HepG2 (cell line): Measurements from ENCODE around the gene NKD1. TPM values are rescaled to one million over a fixed set of nuclear protein-coding genes. Genes with fewer than 3 reads are reported as not detected.

Experiments used
- CCAR2 ChIP-seq: fragments of 200-400 bp; formaldehyde crosslinking; optimal IDR thresholded peaks from 2 replicates; pipeline ENCODE3; 2018; ENCODE audit warnings: low read depth, mild to moderate bottlenecking, low read length, moderate library complexity
- DR1 ChIP-seq: sonication (generic); formaldehyde crosslinking; IDR thresholded peaks from 2 replicates; pipeline ENCODE4 v1.8.0; 2021; ENCODE audit warnings: mild to moderate bottlenecking, missing genetic modification reagents, inconsistent platforms
- FIP1L1 ChIP-seq: fragments of 200-400 bp; formaldehyde crosslinking; IDR thresholded peaks from 2 replicates; pipeline ENCODE4 v1.6.1; 2018; ENCODE audit warnings: low read depth, mild to moderate bottlenecking, low read length, moderate library complexity, borderline replicate concordance; ENCODE audit not compliant: insufficient read depth
- FOXK1 ChIP-seq: sonication (generic); formaldehyde crosslinking; IDR thresholded peaks from 2 replicates; pipeline ENCODE4 v1.4.0; 2020; ENCODE audit warnings: low read depth, missing genetic modification reagents, borderline replicate concordance
- GTF2F1 ChIP-seq: fragments of 150-350 bp; IDR thresholded peaks from 2 replicates; pipeline ENCODE4 v1.6.1; 2014; ENCODE audit warnings: low read length
- NAIF1 ChIP-seq: sonication (generic); formaldehyde crosslinking; IDR thresholded peaks from 2 replicates; pipeline ENCODE4 v1.5.0; 2020; ENCODE audit warnings: mild to moderate bottlenecking, missing genetic modification reagents, borderline replicate concordance
- PLSCR1 ChIP-seq: sonication (generic); formaldehyde crosslinking; IDR thresholded peaks from 2 replicates; pipeline ENCODE4 v1.5.0; 2020; ENCODE audit warnings: missing genetic modification reagents, mild to moderate bottlenecking, borderline replicate concordance
- POLR2AphosphoS2 ChIP-seq: IDR thresholded peaks from 2 replicates; pipeline ENCODE4 v1.6.1; 2011; ENCODE audit warnings: low read depth, low read length, improper control_type of control experiment
- POLR2AphosphoS5 ChIP-seq: IDR thresholded peaks from 2 replicates; pipeline ENCODE4 v1.6.1; 2012; ENCODE audit warnings: low read depth, low read length
- RCOR2 ChIP-seq: IDR thresholded peaks from 2 replicates; pipeline ENCODE4 v1.6.1; 2016; ENCODE audit warnings: missing biosample characterization, missing genetic modification reagents
- REST ChIP-seq, 2 experiments: IDR thresholded peaks; 2 replicates each; pipeline ENCODE4 v1.6.1; 2011 to 2012; ENCODE audit warnings: low read length in 2 of 2, borderline replicate concordance in 1 of 2, low read depth in 1 of 2, mild to moderate bottlenecking in 1 of 2, moderate library complexity in 1 of 2
- SMC3 ChIP-seq: IDR thresholded peaks from 2 replicates; pipeline ENCODE4 v1.6.1; 2011; ENCODE audit warnings: low read length, improper control_type of control experiment
- SUZ12 ChIP-seq: fragments of 150-350 bp; IDR thresholded peaks from 2 replicates; pipeline ENCODE4 v1.6.1; 2014; ENCODE audit warnings: low read depth, low read length
- ZMYM3 ChIP-seq: sonication (generic); formaldehyde crosslinking; IDR thresholded peaks from 2 replicates; pipeline ENCODE4 v1.5.1; 2020; ENCODE audit warnings: mild to moderate bottlenecking, missing genetic modification reagents
- ZNF737 ChIP-seq: sonication (generic); formaldehyde crosslinking; IDR thresholded peaks from 2 replicates; pipeline ENCODE4 v1.5.0; 2020; ENCODE audit warnings: missing genetic modification reagents, mild to moderate bottlenecking, borderline replicate concordance
- ZNF768 ChIP-seq: sonication (generic); formaldehyde crosslinking; IDR thresholded peaks from 2 replicates; pipeline ENCODE4 v1.4.0; 2020; ENCODE audit warnings: missing genetic modification reagents
- ZNF891 ChIP-seq: sonication (generic); formaldehyde crosslinking; IDR thresholded peaks from 2 replicates; pipeline ENCODE4 v1.5.0; 2020; ENCODE audit warnings: mild to moderate bottlenecking, missing genetic modification reagents
- ZSCAN30 ChIP-seq: sonication (generic); formaldehyde crosslinking; IDR thresholded peaks from 2 replicates; pipeline ENCODE4 v1.5.0; 2020; ENCODE audit warnings: mild to moderate bottlenecking, missing genetic modification reagents
- polyA plus RNA-seq, 8 experiments: library from polyadenylated mRNA; depleted of rRNA in 3 of 8; stranded (reverse) in 7 of 8; unstranded in 1 of 8; fragments of >200 nt; fragmentation: Illumina TruSeq in 4 of 8; extraction: Trizol in 4 of 8; gene quantifications; 2 replicates each; pipeline versions ENCODE4 v1.2.1 to v1.2.3, GENCODE V29; 2011 to 2016; ENCODE audit warnings: low read depth in 4 of 8, missing spikeins in 1 of 8, mixed read lengths in 1 of 8; ENCODE audit not compliant: insufficient read depth in 1 of 8
- total RNA-seq, 5 experiments: library from RNA; depleted of rRNA; stranded (reverse); fragments of >200 nt; fragmentation: Illumina TruSeq; extraction: Trizol; gene quantifications; 2 replicates each; pipeline ENCODE4 v1.2.3, GENCODE V29; 2016; ENCODE audit warnings: low read depth in 1 of 5
- TF ChIP-seq, protein P1 (sequence below): sonication (generic); formaldehyde crosslinking; IDR thresholded peaks from 2 replicates; pipeline ENCODE4 v1.4.0; 2020; ENCODE audit warnings: missing genetic modification reagents, borderline replicate concordance
- TF ChIP-seq, protein P2 (sequence below), 2 experiments: fragments of 450-650 bp in 1 of 2; sonication (generic) in 1 of 2; formaldehyde crosslinking; IDR thresholded peaks; 2 replicates each; pipeline versions ENCODE4 v1.5.0 to v1.8.0; 2020 to 2022; ENCODE audit warnings: mild to moderate bottlenecking in 1 of 2, missing genetic modification reagents in 1 of 2
- TF ChIP-seq, protein P3 (sequence below): sonication (generic); formaldehyde crosslinking; IDR thresholded peaks from 2 replicates; pipeline ENCODE4 v1.4.0; 2020; ENCODE audit warnings: missing genetic modification reagents, borderline replicate concordance

NKD1 gene
- total and polyA plus RNA-seq, 2 of the 13 experiments (the other 11 are each of a cell fraction or from before 2014, with no cell fraction given), result 70.4 to 121 TPM

DNA sequence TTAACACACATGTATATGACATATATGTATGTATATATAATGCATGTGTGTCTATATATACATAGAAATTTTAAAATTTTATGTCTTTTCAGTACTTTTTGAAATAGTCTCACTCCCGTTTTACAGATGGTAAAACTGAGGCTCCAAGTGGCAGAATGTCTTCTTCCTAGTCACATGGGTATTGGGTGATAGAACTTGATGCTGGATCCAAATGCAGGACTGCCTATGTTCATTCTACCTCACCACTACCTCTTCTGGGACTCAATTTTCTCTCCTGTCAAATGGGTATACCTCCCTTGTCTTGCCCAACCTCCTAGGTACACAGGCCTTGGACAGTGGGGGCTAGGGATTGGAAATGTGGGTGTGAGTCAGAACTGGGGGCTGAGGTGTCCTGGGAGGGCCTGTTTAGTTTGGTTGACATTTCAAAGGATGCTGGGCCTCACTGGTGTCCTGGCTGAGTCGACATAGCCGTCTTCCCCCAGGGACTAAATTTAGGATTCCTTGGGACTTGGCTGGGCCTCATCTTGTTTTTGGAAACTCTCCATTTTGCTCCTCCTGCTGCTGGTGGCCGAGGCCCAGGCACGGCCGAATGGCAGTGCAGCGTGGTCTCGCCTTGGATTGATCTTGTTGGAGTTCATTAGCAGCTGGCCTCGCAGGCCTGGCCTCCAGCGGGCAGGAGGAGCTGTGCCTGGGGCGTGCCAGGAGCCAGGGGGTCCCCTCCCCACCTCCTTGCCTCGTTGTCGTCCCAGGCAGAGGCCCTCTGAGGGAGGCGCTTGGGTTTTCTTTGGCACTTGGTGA, 25.9 kb downstream of the NKD1 start (continued):
- TF ChIP-seq PLSCR1 (no peak), ZNF768 (peak; percentile 40; the same call in 1 of the 2 replicates), SUZ12 (no peak), ZNF737 (CRISPR knock-in tag) (no peak), ZMYM3 (CRISPR knock-in tag) (peak; percentile 82), SMC3 (no peak), FIP1L1 (no peak), ZSCAN30 (CRISPR knock-in tag) (no peak), ZNF891 (CRISPR knock-in tag) (no peak), GTF2F1 (no peak), CCAR2 (no peak), POLR2AphosphoS2 (no peak), REST (IDR thresholded peaks at IDR 0.05; ENCODE audit: borderline replicate concordance in 1 of 2, low read depth in 1 of 2, low read length in 2 of 2) (no peak), DR1 (no peak), POLR2AphosphoS5 (no peak), FOXK1 (CRISPR knock-in tag) (no peak), RCOR2 (peak; percentile 21; the same call in 1 of the 2 replicates), NAIF1 (CRISPR knock-in tag) (no peak)
- TF ChIP-seq, protein P1, sequence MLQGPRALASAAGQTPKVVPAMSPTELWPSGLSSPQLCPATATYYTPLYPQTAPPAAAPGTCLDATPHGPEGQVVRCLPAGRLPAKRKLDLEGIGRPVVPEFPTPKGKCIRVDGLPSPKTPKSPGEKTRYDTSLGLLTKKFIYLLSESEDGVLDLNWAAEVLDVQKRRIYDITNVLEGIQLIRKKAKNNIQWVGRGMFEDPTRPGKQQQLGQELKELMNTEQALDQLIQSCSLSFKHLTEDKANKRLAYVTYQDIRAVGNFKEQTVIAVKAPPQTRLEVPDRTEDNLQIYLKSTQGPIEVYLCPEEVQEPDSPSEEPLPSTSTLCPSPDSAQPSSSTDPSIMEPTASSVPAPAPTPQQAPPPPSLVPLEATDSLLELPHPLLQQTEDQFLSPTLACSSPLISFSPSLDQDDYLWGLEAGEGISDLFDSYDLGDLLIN (CRISPR knock-in tag), result no peak
- TF ChIP-seq, protein P2, sequence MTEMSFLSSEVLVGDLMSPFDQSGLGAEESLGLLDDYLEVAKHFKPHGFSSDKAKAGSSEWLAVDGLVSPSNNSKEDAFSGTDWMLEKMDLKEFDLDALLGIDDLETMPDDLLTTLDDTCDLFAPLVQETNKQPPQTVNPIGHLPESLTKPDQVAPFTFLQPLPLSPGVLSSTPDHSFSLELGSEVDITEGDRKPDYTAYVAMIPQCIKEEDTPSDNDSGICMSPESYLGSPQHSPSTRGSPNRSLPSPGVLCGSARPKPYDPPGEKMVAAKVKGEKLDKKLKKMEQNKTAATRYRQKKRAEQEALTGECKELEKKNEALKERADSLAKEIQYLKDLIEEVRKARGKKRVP (CRISPR knock-in tag; IDR thresholded peaks at IDR 0.05), result no peak
- TF ChIP-seq, protein P3, sequence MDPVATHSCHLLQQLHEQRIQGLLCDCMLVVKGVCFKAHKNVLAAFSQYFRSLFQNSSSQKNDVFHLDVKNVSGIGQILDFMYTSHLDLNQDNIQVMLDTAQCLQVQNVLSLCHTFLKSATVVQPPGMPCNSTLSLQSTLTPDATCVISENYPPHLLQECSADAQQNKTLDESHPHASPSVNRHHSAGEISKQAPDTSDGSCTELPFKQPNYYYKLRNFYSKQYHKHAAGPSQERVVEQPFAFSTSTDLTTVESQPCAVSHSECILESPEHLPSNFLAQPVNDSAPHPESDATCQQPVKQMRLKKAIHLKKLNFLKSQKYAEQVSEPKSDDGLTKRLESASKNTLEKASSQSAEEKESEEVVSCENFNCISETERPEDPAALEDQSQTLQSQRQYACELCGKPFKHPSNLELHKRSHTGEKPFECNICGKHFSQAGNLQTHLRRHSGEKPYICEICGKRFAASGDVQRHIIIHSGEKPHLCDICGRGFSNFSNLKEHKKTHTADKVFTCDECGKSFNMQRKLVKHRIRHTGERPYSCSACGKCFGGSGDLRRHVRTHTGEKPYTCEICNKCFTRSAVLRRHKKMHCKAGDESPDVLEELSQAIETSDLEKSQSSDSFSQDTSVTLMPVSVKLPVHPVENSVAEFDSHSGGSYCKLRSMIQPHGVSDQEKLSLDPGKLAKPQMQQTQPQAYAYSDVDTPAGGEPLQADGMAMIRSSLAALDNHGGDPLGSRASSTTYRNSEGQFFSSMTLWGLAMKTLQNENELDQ (CRISPR knock-in tag), result no peak
